Activated CD8-positive, alpha-beta memory T cell treated with anti-CD3 and anti-CD28 coated beads, Interleukin-2, amount 50 U/mL, for 24 hours (primary cell): ENCODE results near the gene DNAAF3.

Source experiments
- DNase-seq: peaks from one replicate; pipeline ENCODE4 v3.0.0-alpha.2; 2020; ENCODE audit errors: extremely low read depth

Gene DNAAF3

GRCh38 chr19:55116859-55117662 lies 49.4 kb downstream of the DNAAF3 start, which contains the start of gene PPP1R12C:
PPP1R12C (minus strand) TSS chr19:55117637; CDS start chr19:55117543, 94 bp downstream.
- DNase-seq, result no peak

- no peak for DNase-seq
Measured at GRCh38 chr19:55116232-55116858, 50.1 kb downstream of the DNAAF3 start.

- no peak for DNase-seq
Measured at GRCh38 chr19:55115446-55116065, 50.9 kb downstream of the DNAAF3 start.

GRCh38 chr19:55114566-55115145 lies 51.8 kb downstream of the DNAAF3 start:
- no peak for DNase-seq

GRCh38 chr19:55113570-55114039 lies 52.8 kb downstream of the DNAAF3 start:
- no peak for DNase-seq

- no peak for DNase-seq
Measured at GRCh38 chr19:55112777-55113569, 53.4 kb downstream of the DNAAF3 start.

GRCh38 chr19:55112246-55112776 lies 54.1 kb downstream of the DNAAF3 start:
- DNase-seq, result no peak

- DNase-seq, result no peak
Measured at GRCh38 chr19:55111238-55111831, 55.1 kb downstream of the DNAAF3 start.

GRCh38 chr19:55109527-55110291 lies 56.7 kb downstream of the DNAAF3 start:
- DNase-seq, result no peak
